Stimulated activated CD4-positive, alpha-beta T cell treated with anti-CD3 and anti-CD28 coated beads, Interleukin-12 subunit alpha, Interleukin-12 subunit beta, amount 100 ng/mL, for 4 hours (primary cell): ENCODE data around the gene PI16.
"Not testable (repeated sequence)": the region's sequence is repeated elsewhere in the genome, so short reads cannot be mapped to it uniquely, and the experiment has no call there.

Experiments
- DNase-seq: peaks from one replicate; pipeline ENCODE4 v3.0.0-alpha.2; 2020

The PI16 gene

DNA sequence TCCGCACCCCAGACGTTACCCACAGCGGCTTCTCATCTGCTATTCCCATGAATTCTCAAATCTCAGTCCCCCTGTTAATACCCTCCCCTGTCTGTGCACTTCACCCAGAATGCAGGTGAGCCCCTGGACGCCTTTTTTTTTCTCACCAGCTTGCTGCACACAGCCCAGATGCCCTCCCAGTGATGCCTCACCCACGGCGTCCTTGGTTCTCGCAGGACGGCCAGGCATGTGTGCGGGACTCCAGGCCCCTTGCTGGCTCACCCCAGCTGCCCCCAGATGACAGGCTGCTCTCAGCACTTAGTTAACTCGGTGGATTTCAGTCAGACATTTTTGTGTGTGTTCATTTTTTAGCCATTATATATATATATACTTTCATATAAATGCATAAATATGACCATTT, 25.4 kb upstream of the PI16 start:
- no peak for DNase-seq

DNA sequence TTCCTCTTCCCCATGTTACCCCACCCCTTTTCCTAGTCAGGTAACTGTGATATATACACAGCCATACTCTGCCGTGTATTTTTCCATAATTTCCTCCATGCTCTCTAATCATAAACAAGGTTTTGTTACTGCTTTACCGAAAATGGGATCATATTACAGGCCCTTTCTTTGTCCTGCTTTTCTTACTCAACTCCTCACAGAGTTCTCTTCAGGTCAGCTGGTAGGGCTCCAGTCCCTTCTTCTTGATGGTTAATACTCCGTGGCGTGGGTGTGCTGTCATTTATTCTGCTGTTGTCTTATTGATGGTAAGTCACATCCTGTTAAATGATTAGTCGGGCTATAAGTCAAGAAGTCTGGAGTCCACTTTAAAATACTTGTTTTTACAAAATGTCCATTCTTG, 24.9 kb upstream of the PI16 start:
- no peak for DNase-seq

DNA sequence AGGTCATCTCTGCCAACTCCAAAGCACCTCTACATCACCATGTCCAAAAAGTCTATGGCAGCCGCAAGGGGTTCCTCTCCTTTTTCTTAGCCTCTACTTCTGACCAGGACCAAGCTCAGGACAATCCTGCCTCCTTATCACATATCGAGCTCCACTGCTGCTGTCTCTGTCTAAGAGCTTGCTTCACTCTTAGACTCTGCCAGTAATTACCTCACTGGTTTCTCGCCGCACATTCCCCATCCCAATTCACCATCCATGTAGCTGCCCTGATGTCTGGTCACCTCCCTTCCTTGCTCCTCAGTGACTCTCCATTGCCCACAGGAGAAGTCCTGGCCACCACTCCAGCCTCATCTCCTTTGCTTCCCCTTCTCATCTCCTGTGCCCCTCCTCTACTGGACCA, 24.1 kb upstream of the PI16 start:
- no peak for DNase-seq

DNA sequence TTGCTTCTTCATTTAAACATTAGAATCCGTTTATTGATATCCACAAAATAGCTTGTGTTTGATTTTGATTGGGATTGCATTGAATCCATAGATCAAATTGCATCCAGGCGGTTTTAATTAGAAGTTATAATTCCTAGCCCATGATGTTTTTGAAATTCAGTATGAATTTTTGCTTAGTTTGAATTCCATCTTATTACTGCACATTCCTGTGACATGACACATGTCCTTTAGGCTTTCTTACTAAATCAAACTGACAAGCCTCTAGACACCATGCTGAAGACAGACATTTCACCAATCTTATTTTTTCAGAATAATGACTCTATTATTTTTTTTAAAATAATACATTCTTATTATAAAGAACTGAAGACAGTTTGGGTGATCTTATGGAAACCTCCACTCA, 21.4 kb upstream of the PI16 start:
- no peak for DNase-seq

DNA sequence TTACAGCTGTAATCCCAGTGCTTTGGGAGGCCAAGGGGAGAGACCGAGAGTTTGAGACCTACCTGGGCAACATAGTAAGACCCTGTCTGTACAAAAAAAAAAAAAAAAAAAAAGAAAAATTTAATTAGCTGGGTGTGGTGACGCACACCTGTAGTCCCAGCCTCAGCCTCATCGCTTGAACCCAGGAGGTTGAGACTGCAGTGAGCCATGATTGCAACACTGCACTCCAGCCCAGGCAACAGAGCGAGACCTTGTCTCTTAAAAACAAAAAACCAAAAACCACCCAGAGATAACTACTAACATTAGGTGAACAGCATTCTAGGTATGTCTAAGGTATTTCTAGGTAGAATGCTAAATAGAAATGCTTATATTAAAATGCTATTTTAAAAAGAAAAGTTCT, 21.0 kb upstream of the PI16 start:
- DNase-seq, result no peak

DNA sequence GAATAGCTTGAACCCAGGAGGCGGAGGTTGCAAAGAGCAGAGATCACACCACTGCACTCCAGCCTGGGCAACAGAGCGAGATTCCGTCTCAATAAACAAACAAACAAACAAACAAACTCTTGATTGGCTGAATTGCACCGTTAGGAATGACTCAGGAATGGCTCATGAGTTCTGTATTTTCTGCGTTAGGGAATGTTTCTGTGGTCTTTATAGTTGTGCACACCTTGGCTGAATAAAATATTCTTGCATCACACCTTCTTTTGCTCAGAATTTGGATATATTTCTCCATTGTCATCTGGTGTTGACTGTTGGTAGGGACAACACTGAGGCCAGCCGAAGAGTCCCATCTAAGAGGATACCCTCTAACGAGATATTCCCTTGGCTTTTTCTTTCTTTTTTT, 19.6 kb upstream of the PI16 start:
- DNase-seq, result no peak

DNA sequence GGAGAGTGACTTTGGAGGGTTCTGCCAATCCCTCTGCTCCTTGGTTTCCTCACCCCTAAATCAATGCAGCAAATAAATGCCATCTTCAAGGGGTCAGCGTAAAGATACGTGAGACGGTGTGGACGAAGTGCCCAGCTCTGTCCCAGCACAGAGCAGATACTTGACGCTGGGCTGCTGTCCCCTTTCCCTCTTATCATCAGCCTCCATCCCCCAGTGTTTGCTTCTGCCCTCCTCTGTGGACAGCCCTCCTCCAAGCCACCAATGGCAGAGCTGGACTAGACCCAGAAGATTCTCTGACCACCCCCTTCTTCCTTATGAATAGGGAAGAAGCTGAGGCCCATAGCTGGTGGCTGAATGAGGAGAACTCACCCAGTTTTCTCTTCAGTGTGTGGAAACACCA, 17.7 kb upstream of the PI16 start:
- no peak for DNase-seq

DNA sequence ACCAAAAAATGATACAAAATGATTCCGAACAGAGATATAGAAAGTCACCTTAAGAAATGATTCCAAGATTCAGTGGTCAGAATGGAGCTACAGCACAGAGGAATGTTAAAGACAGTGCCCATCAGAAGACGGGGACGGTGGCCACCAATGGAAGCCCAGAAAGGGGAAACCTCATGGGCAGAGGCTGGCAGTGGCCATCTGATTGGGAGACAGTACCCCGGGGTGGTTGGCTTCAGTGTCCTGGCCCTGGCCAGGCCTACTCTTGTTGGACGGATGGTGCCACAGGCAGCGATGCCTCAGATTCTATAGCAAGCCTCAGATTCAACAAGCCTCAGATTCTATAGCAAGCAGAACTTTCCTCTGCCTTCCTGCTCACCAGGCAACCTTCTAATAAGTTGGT, 16.6 kb upstream of the PI16 start:
- no peak for DNase-seq

DNA sequence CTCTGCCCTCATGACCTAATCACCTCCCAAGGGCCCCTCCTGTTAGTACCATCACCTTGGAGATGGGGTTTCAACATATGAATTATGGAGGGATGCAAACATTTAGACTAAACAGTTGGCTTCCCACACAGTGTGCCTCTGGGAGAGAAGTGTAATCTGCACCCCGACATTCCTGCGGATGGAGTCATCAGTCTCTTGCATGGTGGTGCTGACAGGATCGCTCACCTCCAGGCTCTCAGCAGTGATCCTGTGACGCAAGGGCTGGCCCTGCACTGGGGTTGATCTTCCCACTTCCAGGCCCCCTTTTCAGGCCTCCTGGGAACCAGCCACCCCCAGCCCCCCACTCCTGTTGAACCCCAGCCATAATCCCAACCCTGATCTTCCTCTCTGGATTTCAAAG, 16.0 kb upstream of the PI16 start:
- DNase-seq, result no peak

DNA sequence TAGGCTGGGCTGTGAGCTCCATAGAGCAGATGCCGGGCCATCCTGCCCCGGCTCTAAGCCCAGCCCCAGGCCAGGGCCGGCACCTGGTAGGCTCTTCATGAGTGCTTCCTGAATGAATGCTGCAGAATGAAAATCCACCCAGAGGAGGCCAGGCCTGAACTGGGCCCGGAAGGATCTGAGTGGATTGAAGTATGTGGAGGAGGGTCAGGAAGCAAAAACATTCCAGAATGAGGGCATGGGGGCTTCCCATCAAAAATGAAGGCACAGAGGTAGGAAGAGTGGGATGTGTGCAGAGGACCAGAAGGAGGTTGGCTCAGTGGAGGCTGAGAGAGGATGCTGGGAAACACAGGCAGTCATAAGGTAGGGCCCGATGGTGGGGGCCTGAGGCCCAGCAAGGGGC, 15.5 kb upstream of the PI16 start:
- not testable (repeated sequence) for DNase-seq

DNA sequence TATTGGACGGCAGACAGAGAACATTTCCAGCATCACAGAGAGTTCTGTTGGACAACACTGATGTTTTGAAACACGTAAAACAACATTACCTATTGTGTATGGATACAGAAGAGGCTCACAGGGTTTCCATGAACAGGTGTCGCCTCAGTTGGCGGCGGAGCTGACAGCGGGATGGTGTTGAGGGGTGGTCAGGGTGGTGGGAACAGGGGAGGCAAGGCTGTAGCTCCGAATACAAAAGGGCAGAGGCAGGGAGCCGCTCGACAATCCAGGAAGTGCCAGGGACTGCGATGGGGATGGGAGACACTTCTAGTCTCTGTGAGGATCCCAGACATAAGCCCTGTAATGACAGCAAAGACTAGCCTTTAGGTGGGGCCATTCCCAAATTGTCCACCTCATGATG, 14.5 kb upstream of the PI16 start:
- no peak for DNase-seq

DNA sequence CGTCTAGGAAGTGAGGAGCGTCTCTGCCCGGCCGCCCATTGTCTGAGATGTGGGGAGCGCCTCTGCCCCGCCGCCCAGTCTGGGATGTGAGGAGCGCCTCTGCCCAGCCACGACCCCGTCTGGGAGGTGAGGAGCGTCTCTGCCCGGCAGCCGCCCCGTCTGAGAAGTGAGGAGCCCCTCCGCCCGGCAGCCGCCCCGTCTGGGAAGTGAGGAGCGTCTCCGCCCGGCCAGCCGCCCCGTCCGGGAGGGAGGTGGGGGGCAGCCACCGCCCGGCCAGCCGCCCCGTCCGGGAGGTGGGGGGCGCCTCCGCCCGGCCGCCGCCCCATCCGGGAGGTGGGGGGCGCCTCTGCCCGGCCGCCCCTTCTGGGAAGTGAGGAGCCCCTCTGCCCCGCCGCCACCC, 13.0 kb upstream of the PI16 start:
- not testable (repeated sequence) for DNase-seq

DNA sequence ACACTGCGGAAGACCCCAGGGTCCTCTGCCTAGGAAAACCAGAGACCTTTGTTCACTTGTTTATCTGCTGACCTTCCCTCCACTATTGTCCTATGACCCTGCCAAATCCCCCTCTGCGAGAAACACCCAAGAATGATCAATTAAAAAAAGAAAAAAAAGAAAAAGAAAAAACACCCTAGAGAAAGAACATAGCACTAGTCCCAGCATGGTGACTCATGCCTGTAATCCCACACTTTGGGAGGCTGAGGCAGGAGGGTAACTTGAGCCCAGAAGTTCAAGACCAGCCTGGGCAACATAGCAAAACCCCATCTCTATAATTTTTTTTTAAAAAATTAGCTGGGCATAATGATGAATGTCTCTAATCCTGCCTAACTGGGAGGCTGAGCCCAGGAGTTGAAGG, 12.2 kb upstream of the PI16 start:
- DNase-seq, result not testable (repeated sequence)

DNA sequence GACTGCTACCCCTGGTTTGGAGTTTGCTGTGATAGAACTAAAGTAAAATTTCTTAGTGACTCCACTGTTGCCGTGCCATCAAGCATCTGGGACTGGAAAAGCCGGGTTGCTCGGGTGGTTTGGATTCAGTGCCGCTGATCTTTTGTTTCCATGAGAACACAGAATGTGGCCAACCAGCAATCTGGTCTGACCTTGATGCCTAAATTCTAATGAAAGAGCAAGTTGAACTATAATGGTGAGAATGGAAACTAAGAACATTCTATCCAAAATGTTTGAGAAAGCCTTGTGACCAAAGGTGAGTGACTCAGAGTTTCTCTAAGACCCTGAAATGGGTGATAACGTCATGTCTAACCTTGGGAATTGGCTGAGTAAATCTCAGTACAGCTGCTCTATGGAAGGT, 9.9 kb upstream of the PI16 start:
- no peak for DNase-seq

DNA sequence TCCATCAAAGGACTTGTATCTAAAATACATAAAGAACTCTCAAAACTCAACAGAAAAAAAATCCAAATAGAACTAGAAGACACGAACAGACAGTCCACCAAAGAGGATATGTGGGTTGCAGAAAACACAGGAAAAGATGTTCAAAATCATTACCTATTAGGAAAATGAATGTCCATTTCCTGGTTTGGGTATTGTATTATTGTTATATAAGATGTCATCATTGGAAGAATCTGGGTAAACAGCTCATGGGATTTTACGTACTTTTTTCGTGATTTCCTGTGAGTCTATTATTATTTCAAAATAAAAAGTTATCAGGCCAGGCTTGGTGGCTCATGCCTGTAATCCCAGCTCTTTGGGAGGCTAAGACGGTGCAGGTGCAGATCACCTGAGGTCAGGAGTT, 9.2 kb upstream of the PI16 start:
- DNase-seq, result no peak

DNA sequence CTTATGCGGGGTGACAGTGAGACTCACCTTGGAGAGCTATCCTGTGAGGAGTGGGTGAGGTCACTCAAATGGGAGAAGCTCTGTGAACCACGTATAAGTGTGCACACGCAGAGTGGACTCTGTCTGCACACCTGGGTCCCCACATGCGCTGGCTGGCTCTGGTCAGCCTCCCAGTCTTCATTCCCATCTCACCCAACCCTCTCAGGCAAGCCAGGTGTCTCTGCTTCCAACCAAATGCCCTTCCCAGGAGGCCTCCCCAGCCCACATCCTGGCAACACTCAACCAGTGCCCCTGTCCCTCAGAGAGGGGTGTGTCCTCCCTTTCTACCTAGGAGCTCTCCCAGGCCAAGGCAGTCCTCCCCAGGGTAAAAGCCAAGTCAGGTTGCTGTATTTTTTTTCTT, 8.0 kb upstream of the PI16 start:
- no peak for DNase-seq

DNA sequence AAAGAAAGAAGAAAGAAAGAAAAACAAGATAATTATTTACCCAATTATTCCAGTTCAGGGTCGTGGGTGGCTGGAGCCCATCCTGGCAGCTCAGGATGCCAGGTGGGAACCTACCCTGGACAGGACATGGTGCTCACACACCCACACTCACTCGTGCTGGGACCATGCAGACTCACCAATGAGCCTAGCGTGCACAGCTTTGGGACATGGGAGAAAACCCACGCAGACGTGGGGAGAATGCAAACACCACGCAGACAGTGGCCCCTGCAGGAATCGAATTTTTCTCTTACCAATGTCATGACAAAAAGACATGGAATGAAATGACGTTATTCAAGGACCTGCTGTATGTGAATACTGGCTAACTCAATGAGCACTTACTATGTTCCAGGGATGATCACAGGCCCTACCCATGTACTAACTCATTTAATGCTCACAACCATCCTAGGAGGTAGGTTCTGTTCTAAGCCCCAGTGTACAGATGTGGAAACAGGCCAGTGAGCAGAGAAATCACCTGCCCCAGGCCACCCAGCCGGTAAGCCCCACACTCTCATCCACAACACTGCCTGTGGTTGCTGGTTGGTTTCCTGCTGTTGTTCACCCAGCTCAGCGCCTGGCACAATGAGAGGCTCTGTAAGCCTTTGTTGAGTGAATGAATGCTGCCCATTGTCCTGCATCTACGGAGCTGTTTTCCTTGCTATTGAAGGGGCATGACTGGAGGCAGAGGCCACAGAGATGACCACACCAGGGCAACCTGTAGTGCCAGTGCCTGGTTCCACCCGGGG, 6.8 kb upstream of the PI16 start:
- no peak for DNase-seq

DNA sequence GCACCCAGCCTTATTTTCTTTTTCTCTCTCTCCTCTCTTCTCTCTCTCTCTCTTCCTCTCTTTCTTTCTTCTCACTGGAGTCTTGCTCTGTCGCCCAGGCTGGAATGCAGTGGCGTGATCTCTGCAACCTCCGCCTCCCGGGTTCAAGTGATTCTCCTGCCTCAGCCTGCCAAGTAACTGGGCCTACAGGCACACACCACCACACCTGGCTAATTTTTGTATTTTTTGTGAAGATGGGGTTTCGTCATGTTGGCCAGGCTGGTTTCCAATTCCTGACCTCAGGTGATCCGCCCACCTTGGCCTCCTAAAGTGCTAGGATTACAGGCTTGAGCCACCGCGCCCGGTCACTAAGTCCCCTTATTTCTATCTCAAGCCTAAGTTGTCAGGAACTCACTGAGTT, 5.5 kb upstream of the PI16 start:
- DNase-seq, result not testable (repeated sequence)

DNA sequence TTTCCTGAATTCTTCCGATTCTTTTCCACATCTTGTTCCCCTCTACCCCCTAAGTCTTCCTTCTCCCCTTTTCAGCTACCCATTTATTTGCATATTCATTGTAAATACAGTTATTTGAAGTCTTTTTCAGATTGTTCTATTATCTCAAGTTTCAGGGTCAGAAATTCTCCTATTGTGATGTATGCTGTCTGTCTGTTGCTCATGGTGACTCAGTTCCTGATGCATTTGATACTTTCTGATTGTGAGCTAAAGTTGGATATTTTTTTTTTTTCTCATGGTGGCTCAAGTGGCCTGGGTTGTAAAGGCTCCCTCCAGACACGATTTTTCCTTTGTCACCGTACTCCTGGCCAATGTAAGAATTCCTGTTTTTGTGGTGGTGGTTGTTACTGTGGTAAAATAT, 4.9 kb upstream of the PI16 start:
- DNase-seq, result no peak

DNA sequence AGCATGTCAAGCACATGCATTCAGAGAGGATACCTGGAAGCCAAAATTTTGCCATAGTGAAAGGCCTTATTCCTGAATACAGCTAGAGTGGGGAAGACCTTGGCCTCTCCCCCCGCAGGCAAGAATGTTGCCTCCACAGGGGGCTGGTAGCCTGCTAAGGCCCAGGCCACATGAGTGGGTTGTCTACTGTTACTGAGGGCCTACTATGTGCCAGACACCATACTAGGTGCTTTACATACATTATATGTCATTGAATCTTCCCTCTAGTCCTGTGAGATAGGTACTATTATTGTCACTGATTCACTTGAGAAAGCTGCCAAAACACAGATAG, 642 bp upstream of the PI16 start:
- no peak for DNase-seq

DNA sequence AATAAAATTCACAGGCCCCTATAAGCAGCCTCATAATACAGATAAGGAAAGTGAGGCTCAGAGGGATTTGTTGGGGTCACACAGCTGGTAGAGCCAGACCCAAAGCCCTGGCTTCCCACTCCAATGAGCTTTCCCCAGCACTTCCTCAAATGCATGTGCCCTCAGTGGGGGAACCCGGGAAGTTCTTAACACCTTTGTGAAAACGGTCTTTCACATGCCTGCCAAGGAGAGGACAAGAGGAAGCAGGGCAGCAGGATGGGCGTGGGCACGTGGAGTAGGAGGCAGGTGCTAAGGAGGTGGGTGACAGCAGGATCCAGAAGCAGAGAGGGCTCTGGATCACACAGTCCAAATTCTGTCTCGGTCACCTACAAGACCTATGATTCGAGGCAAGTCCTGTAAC, 598 bp downstream of the PI16 start:
- DNase-seq, result no peak

DNA sequence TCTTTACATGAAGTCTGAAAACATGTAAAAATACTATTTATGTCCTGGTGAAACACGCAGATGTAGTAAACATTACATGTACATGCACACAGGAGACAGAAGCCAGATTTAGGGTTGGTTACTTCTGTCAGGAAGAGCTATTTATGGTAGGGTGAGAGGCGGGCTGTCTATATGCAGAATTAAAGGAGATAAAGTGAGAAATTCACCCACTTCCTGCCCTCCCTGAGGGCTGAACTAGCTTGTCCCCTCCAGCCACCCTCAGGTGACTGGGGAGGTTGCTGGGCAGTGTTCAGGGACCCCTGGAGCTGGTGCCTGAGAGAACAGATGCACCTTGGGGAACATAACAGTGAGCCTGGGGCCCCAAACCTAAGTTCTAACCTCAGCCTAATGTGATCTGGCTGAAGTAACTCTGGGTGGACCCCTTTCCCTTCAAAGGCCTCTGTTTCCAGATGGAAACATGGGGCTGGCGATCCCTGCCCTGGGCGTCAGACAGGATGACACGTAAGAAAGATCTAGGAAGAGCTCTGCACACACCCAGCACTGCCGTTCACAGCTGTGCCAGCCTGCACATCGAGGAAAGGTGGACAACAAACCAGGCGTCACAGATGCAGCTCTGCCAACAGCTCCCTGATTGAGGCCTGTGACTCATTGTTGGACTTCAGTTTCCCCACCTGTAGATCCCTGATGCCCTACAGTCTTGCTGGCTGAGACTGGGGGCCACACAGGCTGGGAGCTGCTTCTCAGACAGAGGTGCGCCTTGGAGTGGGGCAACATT, 1.3 kb downstream of the PI16 start:
- DNase-seq, result no peak

DNA sequence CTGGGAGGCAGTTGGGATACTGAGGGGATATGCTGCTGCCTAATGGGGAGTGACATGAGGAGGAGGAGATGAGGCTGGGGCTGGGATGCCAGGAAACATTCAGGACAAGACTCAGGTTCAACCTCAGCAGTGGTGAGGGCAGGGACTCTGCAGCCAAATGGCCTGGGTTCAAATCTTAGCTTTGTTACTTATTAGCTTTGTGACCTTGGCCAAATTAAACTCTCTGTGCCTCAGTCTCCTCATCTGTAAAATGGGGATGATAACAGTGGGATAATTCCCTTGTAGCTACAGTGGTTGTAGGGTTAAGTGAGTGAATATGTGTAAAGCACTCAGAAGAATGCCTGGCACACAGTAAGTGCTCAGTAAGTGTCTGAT, 1.9 kb downstream of the PI16 start:
- DNase-seq, result no peak

DNA sequence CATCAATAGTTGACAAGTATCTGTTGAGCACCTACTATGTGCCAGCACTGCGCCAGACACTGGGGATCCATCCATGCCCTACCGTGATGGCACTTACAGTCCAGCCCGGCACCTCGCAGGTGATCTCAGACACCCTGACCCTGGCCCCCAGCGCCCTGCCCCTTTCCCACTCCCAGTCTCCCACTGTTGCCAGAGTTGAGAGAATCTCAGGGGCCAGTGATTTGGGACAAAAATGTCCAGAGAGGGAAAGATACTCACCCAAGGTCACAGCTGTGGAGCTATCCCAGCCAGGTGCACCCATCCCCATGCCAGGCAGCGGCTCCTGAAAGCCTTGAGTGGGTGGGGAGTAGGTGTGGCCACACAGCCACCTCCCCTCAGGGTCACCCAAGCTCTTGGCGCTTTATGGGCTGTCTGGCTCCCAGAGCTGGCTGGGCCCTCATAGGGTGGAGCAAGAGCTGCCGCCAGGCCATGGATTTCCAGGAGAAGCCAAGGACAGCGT, 3.3 kb downstream of the PI16 start:
- DNase-seq, result no peak
